ENCODE data around the gene THPO. TPM values are rescaled to one million over a fixed set of nuclear protein-coding genes. Genes with fewer than 3 reads are reported as not detected.
A peak's percentile ranks its signal among the peaks of the same experiment; 100 is the strongest.

The THPO gene
- total and polyA plus RNA-seq, 5 donors from 2014 or later = not detected

DNA sequence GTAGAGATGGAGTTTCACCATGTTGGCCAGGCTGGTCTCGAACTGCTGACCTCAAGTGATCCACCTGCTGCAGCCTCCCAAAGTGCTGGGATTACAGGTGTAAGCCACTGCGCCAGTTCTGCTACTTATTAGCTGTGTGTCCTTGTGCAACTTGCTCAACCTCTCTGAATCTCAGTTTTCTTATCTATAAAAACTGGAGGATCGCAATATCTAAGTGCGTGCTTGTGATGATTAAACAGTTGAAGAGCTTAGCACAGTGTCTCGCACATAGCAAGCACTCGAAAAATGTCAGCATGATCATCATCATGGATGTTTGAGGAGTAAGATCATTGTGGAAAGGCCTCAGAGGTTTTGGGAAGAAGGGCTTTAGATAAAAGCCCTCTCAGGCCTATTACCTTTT is 27.4 kb downstream of the THPO start:
- Histone ChIP-seq H3K9me3 (ENCODE audit: control insufficient read depth in 2 of 2, low read length in 2 of 2) (no peaks in the 10 kb centered on the region), H3K4me1 (ENCODE audit: control insufficient read depth, insufficient read depth, low read length, poor library complexity, severe bottlenecking) (peaks cover 4% of the 10 kb centered on the region), H3K27me3 (ENCODE audit: control insufficient read depth, insufficient read depth, low read length) (no peaks in the 10 kb centered on the region), H3K36me3 (ENCODE audit: control insufficient read depth, insufficient read depth, low read length) (no peaks in the 10 kb centered on the region), H3K4me3 (ENCODE audit: low read depth, low read length) (no peak overlapping the region), H3K27ac (ENCODE audit: insufficient read depth, low read length, poor library complexity, severe bottlenecking) (no peak overlapping the region)
- H3K4me3 Mint-ChIP-seq = no peak overlapping the region
- no peaks in the 10 kb centered on the region for H3K9me3 Mint-ChIP-seq
- no peak overlapping the region for H3K27ac Mint-ChIP-seq
- ATAC-seq (ENCODE audit: low read depth in 2 of 2) (no peak), DNase-seq (no peak)
- no peaks in the 10 kb centered on the region for H3K4me1 Mint-ChIP-seq
- peaks cover 6% of the 10 kb centered on the region for H3K36me3 Mint-ChIP-seq
- H3K27me3 Mint-ChIP-seq = peaks cover 4% of the 10 kb centered on the region

DNA sequence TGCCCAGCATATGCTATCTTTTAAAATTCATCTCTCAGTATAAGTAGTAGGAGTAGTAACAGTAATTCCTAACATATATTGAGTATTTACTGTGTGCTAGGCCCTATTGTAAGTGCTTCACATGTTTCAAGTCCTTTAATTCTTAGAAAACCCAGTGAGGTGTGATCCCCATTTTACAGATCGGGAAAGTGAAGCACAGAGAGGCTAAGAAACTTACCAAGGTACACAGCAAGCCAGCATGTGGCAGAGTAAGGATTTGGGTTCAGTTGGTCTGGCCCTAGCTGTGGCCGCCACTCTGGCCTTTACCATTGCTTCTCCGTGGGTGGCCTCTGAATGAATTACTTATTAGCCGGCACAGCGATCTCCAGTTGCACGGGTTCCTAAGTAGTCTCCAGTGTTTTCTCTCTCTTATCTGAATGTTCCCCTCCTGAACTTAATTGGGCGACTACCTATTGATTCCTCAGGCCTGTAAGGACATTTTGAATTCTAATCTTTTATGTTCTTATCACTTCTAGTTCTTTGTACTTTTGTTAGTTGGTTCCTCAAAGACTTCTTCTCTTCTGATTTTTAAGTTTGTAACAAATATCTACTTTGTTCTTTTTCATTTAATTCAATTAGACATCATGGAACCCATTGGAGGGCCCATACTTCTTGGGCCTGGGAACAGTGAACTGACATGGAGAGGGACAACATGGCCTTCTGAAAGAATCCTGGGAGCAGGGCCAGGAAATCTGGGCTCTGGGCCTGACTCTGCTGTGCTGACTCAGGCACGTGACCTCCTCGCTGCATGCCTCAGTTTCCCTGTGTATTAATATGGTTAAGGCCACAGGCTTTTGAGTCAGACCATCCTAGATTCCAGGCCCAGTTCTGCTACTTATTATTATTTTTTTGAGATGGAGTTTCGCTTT is 28.2 kb downstream of the THPO start:
- peaks cover 4% of the 10 kb centered on the region for H3K4me1 ChIP-seq (ENCODE audit: control insufficient read depth, insufficient read depth, low read length, poor library complexity, severe bottlenecking)

DNA sequence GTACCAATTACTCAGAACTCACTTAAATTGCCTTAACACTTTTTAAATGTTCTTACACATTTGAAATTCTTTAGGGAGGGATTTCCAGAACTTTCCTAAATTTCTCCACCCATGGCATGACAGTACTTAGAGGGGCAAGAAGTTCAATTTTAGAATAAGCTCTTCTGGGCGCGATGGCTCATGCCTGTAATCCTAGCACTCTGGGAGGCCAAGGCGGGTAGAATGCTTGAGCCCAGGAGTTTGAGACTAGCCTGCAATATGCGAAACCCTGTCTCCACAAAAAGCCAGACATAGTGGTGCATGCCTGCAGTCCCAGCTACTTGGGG is 30.0 kb downstream of the THPO start:
- Histone ChIP-seq H3K9me3 (ENCODE audit: control insufficient read depth in 2 of 2, low read length in 2 of 2) (no peaks in the 10 kb centered on the region), H3K36me3 (ENCODE audit: control insufficient read depth, insufficient read depth, low read length) (no peaks in the 10 kb centered on the region), H3K4me1 (ENCODE audit: control insufficient read depth, insufficient read depth, low read length, poor library complexity, severe bottlenecking) (no peaks in the 10 kb centered on the region), H3K27me3 (ENCODE audit: control insufficient read depth, insufficient read depth, low read length) (no peaks in the 10 kb centered on the region), H3K27ac (ENCODE audit: insufficient read depth, low read length, poor library complexity, severe bottlenecking) (no peak overlapping the region), H3K4me3 (ENCODE audit: low read depth, low read length) (no peak overlapping the region)
- DNase-seq (no peak), ATAC-seq (ENCODE audit: low read depth in 2 of 2) (no peak)
- Mint-ChIP-seq H3K27me3 (no peaks in the 10 kb centered on the region), H3K36me3 (peaks cover 7% of the 10 kb centered on the region), H3K9me3 (no peaks in the 10 kb centered on the region), H3K4me1 (no peaks in the 10 kb centered on the region), H3K27ac (no peak overlapping the region), H3K4me3 (no peak overlapping the region)

More for the DNA sequence above, 28.2 kb downstream of the THPO start:
- H3K4me1 Mint-ChIP-seq = no peaks in the 10 kb centered on the region
- no peaks in the 10 kb centered on the region for H3K27me3 Mint-ChIP-seq
- H3K27ac Mint-ChIP-seq = no peak overlapping the region
- H3K9me3 ChIP-seq (ENCODE audit: control insufficient read depth in 2 of 2, low read length in 2 of 2) = no peaks in the 10 kb centered on the region
- H3K36me3 Mint-ChIP-seq = peaks cover 3% of the 10 kb centered on the region
- H3K27ac ChIP-seq (ENCODE audit: insufficient read depth, low read length, poor library complexity, severe bottlenecking) = no peak overlapping the region
- no peaks in the 10 kb centered on the region for H3K27me3 ChIP-seq (ENCODE audit: control insufficient read depth, insufficient read depth, low read length)
- no peak overlapping the region for H3K4me3 Mint-ChIP-seq
- no peak for DNase-seq
- ATAC-seq (ENCODE audit: low read depth in 2 of 2) = no peak
- no peaks in the 10 kb centered on the region for H3K36me3 ChIP-seq (ENCODE audit: control insufficient read depth, insufficient read depth, low read length)
- H3K9me3 Mint-ChIP-seq = no peaks in the 10 kb centered on the region
- H3K4me3 ChIP-seq (ENCODE audit: low read depth, low read length) = no peak overlapping the region

DNA sequence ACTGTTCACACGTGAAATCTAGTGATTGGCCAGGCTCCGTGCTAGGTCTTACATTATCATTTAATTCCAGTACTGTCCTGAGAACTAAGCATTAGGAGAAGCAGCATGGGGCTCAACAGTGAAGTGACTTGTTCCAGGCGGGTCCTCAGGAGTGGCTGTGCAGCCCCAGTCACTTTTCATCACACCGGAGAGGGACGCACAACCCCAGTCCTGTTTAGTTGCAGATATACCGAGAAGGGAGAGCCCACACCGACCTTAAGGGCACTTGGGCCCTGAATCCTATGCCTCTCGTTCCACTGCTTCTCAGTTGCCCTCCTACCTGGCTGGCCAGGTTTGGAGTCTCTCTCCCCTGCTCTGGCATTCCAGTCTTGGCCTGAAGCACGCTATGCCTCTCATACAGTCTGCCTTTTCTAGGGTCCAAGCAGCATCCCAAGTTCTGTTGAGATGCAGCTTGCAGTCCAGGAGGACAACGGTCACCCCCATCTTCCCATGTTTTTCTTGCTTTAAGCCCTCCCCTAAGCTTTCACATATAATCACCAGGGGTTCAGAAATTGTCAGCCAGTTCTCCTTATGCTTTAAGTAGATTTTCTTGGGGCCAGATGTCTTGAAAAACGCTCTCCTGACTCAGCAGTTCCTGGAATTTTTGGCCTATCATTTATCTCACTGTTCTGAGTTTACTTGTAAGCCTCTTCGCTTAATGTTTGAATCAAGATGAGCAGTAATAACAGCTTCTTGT is 30.5 kb downstream of the THPO start:
- no peaks in the 10 kb centered on the region for H3K27me3 ChIP-seq (ENCODE audit: control insufficient read depth, insufficient read depth, low read length)
- no peaks in the 10 kb centered on the region for H3K36me3 ChIP-seq (ENCODE audit: control insufficient read depth, insufficient read depth, low read length)
- H3K27ac Mint-ChIP-seq = peak overlapping the region in 1 of 3 donors; percentile 56
- H3K4me1 Mint-ChIP-seq = no peaks in the 10 kb centered on the region
- H3K4me1 ChIP-seq (ENCODE audit: control insufficient read depth, insufficient read depth, low read length, poor library complexity, severe bottlenecking) = no peaks in the 10 kb centered on the region
- no peak overlapping the region for H3K4me3 ChIP-seq (ENCODE audit: low read depth, low read length)
- peaks cover 10% of the 10 kb centered on the region for H3K36me3 Mint-ChIP-seq
- no peaks in the 10 kb centered on the region for H3K27me3 Mint-ChIP-seq
- no peaks in the 10 kb centered on the region for H3K9me3 ChIP-seq (ENCODE audit: control insufficient read depth in 2 of 2, low read length in 2 of 2)
- ATAC-seq (ENCODE audit: low read depth in 2 of 2) (no peak), DNase-seq (no peak)
- H3K27ac ChIP-seq (ENCODE audit: insufficient read depth, low read length, poor library complexity, severe bottlenecking) = no peak overlapping the region
- no peaks in the 10 kb centered on the region for H3K9me3 Mint-ChIP-seq
- no peak overlapping the region for H3K4me3 Mint-ChIP-seq

DNA sequence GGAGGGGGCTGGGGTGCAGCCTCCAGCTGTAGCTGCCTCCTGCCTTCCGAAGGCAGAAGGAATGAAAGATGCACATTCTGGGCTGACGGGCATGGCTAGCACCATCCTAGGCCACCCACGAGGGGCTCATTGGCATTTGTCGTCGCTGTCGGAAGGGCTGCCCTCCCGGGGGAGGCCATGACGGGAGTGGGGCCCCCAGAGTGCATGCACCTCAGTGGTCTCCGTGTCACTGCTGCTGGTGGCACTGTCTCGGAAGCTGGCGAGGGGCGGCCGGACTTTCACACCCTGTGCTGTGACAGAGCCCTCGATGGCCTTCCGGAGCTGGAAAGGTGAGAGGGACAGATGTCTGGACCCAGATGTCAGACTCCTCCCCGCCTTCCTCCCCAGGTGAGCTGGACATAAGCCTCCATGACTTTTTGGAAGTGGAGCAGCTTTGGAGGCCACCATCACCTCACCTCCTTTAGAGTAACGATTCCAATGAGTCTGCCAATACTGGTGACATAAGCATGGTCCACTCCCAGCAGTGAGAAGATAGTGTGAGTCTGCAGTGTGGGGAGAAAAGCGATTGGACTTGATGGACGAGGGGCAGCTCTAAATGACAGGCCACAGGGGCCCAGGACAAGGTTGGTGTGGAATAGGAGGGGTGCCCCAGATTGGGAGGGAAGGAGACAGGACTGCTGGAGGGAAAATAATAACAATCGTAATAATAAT is 31.4 kb downstream of the THPO start:
- Mint-ChIP-seq H3K36me3 (peaks cover 11% of the 10 kb centered on the region), H3K27me3 (no peaks in the 10 kb centered on the region), H3K27ac (no peak overlapping the region), H3K9me3 (no peaks in the 10 kb centered on the region), H3K4me3 (no peak overlapping the region), H3K4me1 (no peaks in the 10 kb centered on the region)
- ATAC-seq (ENCODE audit: low read depth in 2 of 2) (no peak), DNase-seq (no peak)
- Histone ChIP-seq H3K9me3 (ENCODE audit: control insufficient read depth in 2 of 2, low read length in 2 of 2) (no peaks in the 10 kb centered on the region), H3K4me1 (ENCODE audit: control insufficient read depth, insufficient read depth, low read length, poor library complexity, severe bottlenecking) (no peaks in the 10 kb centered on the region), H3K4me3 (ENCODE audit: low read depth, low read length) (no peak overlapping the region), H3K36me3 (ENCODE audit: control insufficient read depth, insufficient read depth, low read length) (no peaks in the 10 kb centered on the region), H3K27me3 (ENCODE audit: control insufficient read depth, insufficient read depth, low read length) (no peaks in the 10 kb centered on the region), H3K27ac (ENCODE audit: insufficient read depth, low read length, poor library complexity, severe bottlenecking) (no peak overlapping the region)

DNA sequence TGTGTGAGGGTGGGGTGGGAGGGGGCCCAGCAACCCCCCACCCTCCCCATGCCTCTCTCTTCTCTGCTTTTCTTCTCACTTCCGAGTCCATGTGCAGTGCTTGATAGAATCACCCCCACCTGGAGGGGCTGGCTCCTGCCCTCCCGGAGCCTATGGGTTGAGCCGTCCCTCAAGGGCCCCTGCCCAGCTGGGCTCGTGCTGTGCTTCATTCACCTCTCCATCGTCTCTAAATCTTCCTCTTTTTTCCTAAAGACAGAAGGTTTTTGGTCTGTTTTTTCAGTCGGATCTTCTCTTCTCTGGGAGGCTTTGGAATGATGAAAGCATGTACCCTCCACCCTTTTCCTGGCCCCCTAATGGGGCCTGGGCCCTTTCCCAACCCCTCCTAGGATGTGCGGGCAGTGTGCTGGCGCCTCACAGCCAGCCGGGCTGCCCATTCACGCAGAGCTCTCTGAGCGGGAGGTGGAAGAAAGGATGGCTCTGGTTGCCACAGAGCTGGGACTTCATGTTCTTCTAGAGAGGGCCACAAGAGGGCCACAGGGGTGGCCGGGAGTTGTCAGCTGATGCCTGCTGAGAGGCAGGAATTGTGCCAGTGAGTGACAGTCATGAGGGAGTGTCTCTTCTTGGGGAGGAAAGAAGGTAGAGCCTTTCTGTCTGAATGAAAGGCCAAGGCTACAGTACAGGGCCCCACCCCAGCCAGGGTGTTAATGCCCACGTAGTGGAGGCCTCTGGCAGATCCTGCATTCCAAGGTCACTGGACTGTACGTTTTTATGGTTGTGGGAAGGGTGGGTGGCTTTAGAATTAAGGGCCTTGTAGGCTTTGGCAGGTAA is 32.5 kb downstream of the THPO start:
- no peak overlapping the region for H3K4me3 Mint-ChIP-seq
- peak overlapping the region in 1 of 3 donors; percentile 78 for H3K27ac Mint-ChIP-seq
- H3K36me3 Mint-ChIP-seq = peaks cover 16% of the 10 kb centered on the region

DNA sequence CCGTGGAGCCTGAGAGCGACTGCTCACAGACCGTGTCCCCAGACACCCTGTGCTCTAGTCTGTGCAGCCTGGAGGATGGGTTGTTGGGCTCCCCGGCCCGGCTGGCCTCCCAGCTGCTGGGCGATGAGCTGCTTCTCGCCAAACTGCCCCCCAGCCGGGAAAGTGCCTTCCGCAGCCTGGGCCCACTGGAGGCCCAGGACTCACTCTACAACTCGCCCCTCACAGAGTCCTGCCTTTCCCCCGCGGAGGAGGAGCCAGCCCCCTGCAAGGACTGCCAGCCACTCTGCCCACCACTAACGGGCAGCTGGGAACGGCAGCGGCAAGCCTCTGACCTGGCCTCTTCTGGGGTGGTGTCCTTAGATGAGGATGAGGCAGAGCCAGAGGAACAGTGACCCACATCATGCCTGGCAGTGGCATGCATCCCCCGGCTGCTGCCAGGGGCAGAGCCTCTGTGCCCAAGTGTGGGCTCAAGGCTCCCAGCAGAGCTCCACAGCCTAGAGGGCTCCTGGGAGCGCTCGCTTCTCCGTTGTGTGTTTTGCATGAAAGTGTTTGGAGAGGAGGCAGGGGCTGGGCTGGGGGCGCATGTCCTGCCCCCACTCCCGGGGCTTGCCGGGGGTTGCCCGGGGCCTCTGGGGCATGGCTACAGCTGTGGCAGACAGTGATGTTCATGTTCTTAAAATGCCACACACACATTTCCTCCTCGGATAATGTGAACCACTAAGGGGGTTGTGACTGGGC is 33.3 kb downstream of the THPO start:
- peaks cover 0 to 5% (median 2%) of the 10 kb centered on the region in 4 donors for H3K4me1 Mint-ChIP-seq
- no peak overlapping the region for H3K4me3 ChIP-seq (ENCODE audit: low read depth, low read length)
- H3K27me3 Mint-ChIP-seq = no peaks in the 10 kb centered on the region
- H3K4me1 ChIP-seq (ENCODE audit: control insufficient read depth, insufficient read depth, low read length, poor library complexity, severe bottlenecking) = no peaks in the 10 kb centered on the region
- peaks cover 17% of the 10 kb centered on the region for H3K36me3 Mint-ChIP-seq
- no peaks in the 10 kb centered on the region for H3K9me3 ChIP-seq (ENCODE audit: control insufficient read depth in 2 of 2, low read length in 2 of 2)
- H3K27me3 ChIP-seq (ENCODE audit: control insufficient read depth, insufficient read depth, low read length) = no peaks in the 10 kb centered on the region
- ATAC-seq (ENCODE audit: low read depth in 2 of 2) (no peak), DNase-seq (no peak)
- H3K36me3 ChIP-seq (ENCODE audit: control insufficient read depth, insufficient read depth, low read length) = no peaks in the 10 kb centered on the region
- H3K4me3 Mint-ChIP-seq = no peak overlapping the region
- H3K27ac ChIP-seq (ENCODE audit: insufficient read depth, low read length, poor library complexity, severe bottlenecking) = no peak overlapping the region
- H3K9me3 Mint-ChIP-seq = no peaks in the 10 kb centered on the region
- H3K27ac Mint-ChIP-seq = no peak overlapping the region

More for the DNA sequence above, 32.5 kb downstream of the THPO start:
- H3K4me1 ChIP-seq (ENCODE audit: control insufficient read depth, insufficient read depth, low read length, poor library complexity, severe bottlenecking) = no peaks in the 10 kb centered on the region
- no peaks in the 10 kb centered on the region for H3K27me3 Mint-ChIP-seq
- H3K4me1 Mint-ChIP-seq = peaks cover 0 to 5% (median 2%) of the 10 kb centered on the region in 4 donors
- ATAC-seq (ENCODE audit: low read depth in 2 of 2) (no peak), DNase-seq (peak in 1 of 3 donors; percentile 25)
- no peaks in the 10 kb centered on the region for H3K9me3 ChIP-seq (ENCODE audit: control insufficient read depth in 2 of 2, low read length in 2 of 2)
- H3K4me3 ChIP-seq (ENCODE audit: low read depth, low read length) = no peak overlapping the region
- no peaks in the 10 kb centered on the region for H3K27me3 ChIP-seq (ENCODE audit: control insufficient read depth, insufficient read depth, low read length)
- H3K27ac ChIP-seq (ENCODE audit: insufficient read depth, low read length, poor library complexity, severe bottlenecking) = no peak overlapping the region
- H3K36me3 ChIP-seq (ENCODE audit: control insufficient read depth, insufficient read depth, low read length) = no peaks in the 10 kb centered on the region
- H3K9me3 Mint-ChIP-seq = no peaks in the 10 kb centered on the region
